H1 (cell line): ENCODE results near the gene FSD1L. TPM values are rescaled to one million over a fixed set of nuclear protein-coding genes. Genes with fewer than 3 reads are reported as not detected.
A peak's percentile ranks its signal among the peaks of the same experiment; 100 is the strongest.

ENCODE experiments used
- CTCF ChIA-PET: fragments of 300-600 bp; sonication (Branson Sonifier 250); formaldehyde crosslinking; loops from one replicate; lab custom pipeline; 2021; ENCODE audit not compliant: partially characterized antibody; lab: Charles Lee
- POLR2A ChIA-PET: fragments of 300-600 bp; sonication (Branson Sonifier 250); formaldehyde crosslinking; loops from one replicate; lab custom pipeline; 2021; ENCODE audit warnings: inconsistent platforms; ENCODE audit not compliant: partially characterized antibody; lab: Charles Lee
- DNase-seq, 2 experiments: peaks; one replicate each; pipeline versions ENCODE4 v3.0.0 to v3.0.0-alpha.2; 2010 to 2022; ENCODE audit warnings: low spot score in 2 of 2, low read depth in 1 of 2, mixed read lengths in 1 of 2
- FAIRE-seq: peaks from 2 replicates; lab custom pipeline; 2011; peaks lifted over from hg19 to GRCh38; lab: Jason Lieb, UNC
- H2AFZ ChIP-seq: 2 replicates; pipeline ENCODE4 v1.8.1; 2012; ENCODE audit warnings: low read length, inconsistent platforms
- H2AK5ac ChIP-seq: 2 replicates; pipeline ENCODE4 v1.6.1; 2013; ENCODE audit warnings: low read depth, low read length
- H2BK120ac ChIP-seq: replicated peaks from 2 replicates; pipeline ENCODE3; 2013; ENCODE audit warnings: low read depth, low read length, inconsistent platforms
- H2BK12ac ChIP-seq: 2 replicates; pipeline ENCODE4 v1.6.1; 2013; ENCODE audit warnings: low read depth, low read length
- H2BK15ac ChIP-seq: 2 replicates; pipeline ENCODE4 v1.6.1; 2013; ENCODE audit warnings: low read length
- H2BK20ac ChIP-seq: 2 replicates; pipeline ENCODE4 v1.6.1; 2013; ENCODE audit warnings: low read length
- H2BK5ac ChIP-seq: 2 replicates; pipeline ENCODE4 v1.6.1; 2013; ENCODE audit warnings: low read depth, low read length
- H3K14ac ChIP-seq: 2 replicates; pipeline ENCODE4 v1.6.1; 2013; ENCODE audit warnings: inconsistent platforms; ENCODE audit not compliant: insufficient read length
- H3K18ac ChIP-seq: 2 replicates; pipeline ENCODE4 v1.6.1; 2013; ENCODE audit warnings: low read length; ENCODE audit errors: extremely low read depth
- H3K23ac ChIP-seq: 2 replicates; pipeline ENCODE4 v1.6.1; 2013; ENCODE audit warnings: inconsistent platforms; ENCODE audit not compliant: insufficient read length
- H3K23me2 ChIP-seq: 2 replicates; pipeline ENCODE4 v1.6.1; 2013; ENCODE audit warnings: low read depth, low read length
- H3K27ac ChIP-seq: 2 replicates; pipeline ENCODE4 v1.6.1; 2011; ENCODE audit warnings: low read depth, low read length, inconsistent platforms
- H3K27me3 ChIP-seq, 4 experiments: replicated peaks in 1 of 4; 1 replicate in 1 of 4; 2 replicates in 3 of 4; pipeline versions ENCODE4 v1.6.1 to v1.8.1; 2011 to 2013; ENCODE audit warnings: low read length in 3 of 4, mild to moderate bottlenecking in 3 of 4, inconsistent platforms in 2 of 4, mixed read lengths in 2 of 4, moderate library complexity in 1 of 4; ENCODE audit not compliant: control insufficient read depth in 3 of 4, insufficient read depth in 3 of 4; ENCODE audit errors: extremely low read depth in 1 of 4
- H3K36me3 ChIP-seq, 4 experiments: 2 replicates each; pipeline versions ENCODE4 v1.6.1 to v1.8.1; 2011 to 2013; ENCODE audit warnings: mild to moderate bottlenecking in 4 of 4, low read length in 3 of 4, moderate library complexity in 2 of 4, control low read depth in 1 of 4, inconsistent platforms in 1 of 4; ENCODE audit not compliant: insufficient read depth in 4 of 4, control insufficient read depth in 2 of 4
- H3K4ac ChIP-seq: replicated peaks from 2 replicates; pipeline ENCODE3; 2013; ENCODE audit warnings: low read length, low read depth, mixed read lengths, inconsistent platforms; ENCODE audit not compliant: insufficient read length
- H3K4me1 ChIP-seq, 4 experiments: replicated peaks in 1 of 4; 1 replicate in 1 of 4; 2 replicates in 3 of 4; pipeline versions ENCODE4 v1.6.1 to v1.8.1; 2011 to 2013; ENCODE audit warnings: low read length in 3 of 4, inconsistent platforms in 2 of 4, mixed read lengths in 1 of 4; ENCODE audit not compliant: insufficient read depth in 4 of 4, control insufficient read depth in 3 of 4
- H3K4me2 ChIP-seq, 2 experiments: 2 replicates each; pipeline versions ENCODE4 v1.6.1 to v1.8.1; 2011 to 2013; ENCODE audit warnings: low read depth in 2 of 2, low read length in 2 of 2, control low read depth in 1 of 2, inconsistent platforms in 1 of 2, mild to moderate bottlenecking in 1 of 2; ENCODE audit not compliant: insufficient read depth in 1 of 2
- H3K4me3 ChIP-seq, 4 experiments: fragments of 200-600, 300-600 bp in 1 of 4; sonication (generic), shearing (Covaris generic), sonication (Bioruptor Twin) in 1 of 4; 2 replicates each; pipeline versions ENCODE4 v1.5.1 to v1.8.1; 2011 to 2016; ENCODE audit warnings: low read length in 4 of 4, low read depth in 3 of 4, control low read depth in 2 of 4, inconsistent platforms in 2 of 4, mild to moderate bottlenecking in 2 of 4, mixed read lengths in 1 of 4, moderate library complexity in 1 of 4; ENCODE audit not compliant: insufficient read depth in 2 of 4; ENCODE audit errors: extremely low read depth in 1 of 4
- H3K56ac ChIP-seq: replicated peaks from 2 replicates; pipeline ENCODE3; 2013; ENCODE audit warnings: low read depth, mild to moderate bottlenecking, mixed read lengths, low read length, inconsistent platforms; ENCODE audit not compliant: insufficient read length
- H3K79me1 ChIP-seq: 2 replicates; pipeline ENCODE4 v1.6.1; 2013; ENCODE audit warnings: low read depth, low read length, control low read depth
- H3K79me2 ChIP-seq, 2 experiments: 2 replicates each; pipeline versions ENCODE4 v1.6.1 to v1.8.1; 2012 to 2013; ENCODE audit warnings: low read length in 2 of 2, mild to moderate bottlenecking in 2 of 2, inconsistent platforms in 1 of 2; ENCODE audit not compliant: insufficient read depth in 2 of 2, control insufficient read depth in 1 of 2
- H3K9ac ChIP-seq, 4 experiments: replicated peaks in 1 of 4; 1 replicate in 1 of 4; 2 replicates in 3 of 4; pipeline versions ENCODE4 v1.6.1 to v1.8.1; 2011 to 2013; ENCODE audit warnings: low read depth in 3 of 4, low read length in 3 of 4, control low read depth in 2 of 4, mild to moderate bottlenecking in 2 of 4, moderate library complexity in 2 of 4, inconsistent platforms in 1 of 4; ENCODE audit errors: extremely low read depth in 1 of 4
- H3K9me3 ChIP-seq, 2 experiments: 2 replicates each; pipeline versions ENCODE4 v1.6.1 to v1.8.1; 2012 to 2013; ENCODE audit warnings: mild to moderate bottlenecking in 2 of 2, moderate library complexity in 2 of 2, control low read depth in 1 of 2, inconsistent platforms in 1 of 2, low read depth in 1 of 2, low read length in 1 of 2, mixed read lengths in 1 of 2; ENCODE audit not compliant: insufficient read depth in 2 of 2
- H4K20me1 ChIP-seq, 2 experiments: replicated peaks in 1 of 2; 2 replicates each; pipeline versions ENCODE3 to v1.8.1; 2011 to 2013; ENCODE audit warnings: inconsistent platforms in 2 of 2, low read length in 2 of 2, mild to moderate bottlenecking in 1 of 2; ENCODE audit not compliant: insufficient read depth in 2 of 2, control insufficient read depth in 1 of 2
- H4K5ac ChIP-seq: 2 replicates; pipeline ENCODE4 v1.6.1; 2013; ENCODE audit warnings: low read length, low read depth, mixed read lengths, inconsistent platforms; ENCODE audit not compliant: insufficient read length
- H4K8ac ChIP-seq: 2 replicates; pipeline ENCODE4 v1.8.0; 2013; ENCODE audit warnings: mild to moderate bottlenecking, moderate library complexity, low read length, inconsistent platforms; ENCODE audit not compliant: insufficient read depth; ENCODE audit errors: extremely low read depth
- H4K91ac ChIP-seq: replicated peaks from 2 replicates; pipeline ENCODE3; 2013; ENCODE audit warnings: low read length, mixed read lengths, inconsistent platforms; ENCODE audit not compliant: insufficient read length
- FOSL1 ChIP-seq: IDR thresholded peaks from 2 replicates; pipeline ENCODE4 v1.6.1; 2011; ENCODE audit warnings: mild to moderate bottlenecking, low read depth, low read length, moderate library complexity; ENCODE audit not compliant: insufficient read depth
- KDM4A ChIP-seq: IDR thresholded peaks from one replicate; pipeline ENCODE4 v1.7.1; 2012; ENCODE audit warnings: low read depth, mild to moderate bottlenecking, moderate library complexity, low read length, inconsistent platforms; ENCODE audit not compliant: severe bottlenecking
- RAD21 ChIP-seq, 2 experiments: IDR thresholded peaks in 1 of 2; conservative IDR thresholded peaks in 1 of 2; 2 replicates each; pipeline ENCODE4 v1.6.1; 2011; ENCODE audit warnings: low read depth in 2 of 2, low read length in 2 of 2, improper control_type of control experiment in 1 of 2, inconsistent platforms in 1 of 2, mild to moderate bottlenecking in 1 of 2, moderate library complexity in 1 of 2
- TEAD4 ChIP-seq: IDR thresholded peaks from 2 replicates; pipeline ENCODE4 v1.6.1; 2012; ENCODE audit warnings: low read depth, low read length, inconsistent platforms, mixed read lengths
- YY1 ChIP-seq: IDR thresholded peaks from 2 replicates; pipeline ENCODE4 v1.6.1; 2011; ENCODE audit warnings: low read depth, mild to moderate bottlenecking, low read length
- WGBS, 2 experiments: shearing (Covaris generic) in 1 of 2; methylation state at CpG; one replicate each; pipeline versions ENCODE4 v1.1.6 to v1.1.7; 2013 to 2015; ENCODE audit warnings: low lambda C conversion rate in 2 of 2, mixed read lengths in 2 of 2, inconsistent platforms in 1 of 2, low coverage in 1 of 2, missing lambda C conversion rate in 1 of 2; ENCODE audit not compliant: insufficient replicate concordance in 2 of 2, insufficient coverage in 1 of 2, insufficient read length in 1 of 2; ENCODE audit errors: extremely low coverage in 1 of 2, missing lambda C conversion rate in 1 of 2; 5-methylcytosine and 5-hydroxymethylcytosine counted together
- polyA plus RNA-seq, 7 experiments: library from polyadenylated mRNA; depleted of rRNA in 3 of 7; stranded (reverse) in 5 of 7; unstranded in 2 of 7; fragments of >200 nt in 5 of 7; fragments of 200-250 nt in 2 of 7; gene quantifications; 1 replicate in 5 of 7; 2 replicates in 1 of 7; 4 replicates in 1 of 7; pipeline versions ENCODE4 v1.2.1 to v1.2.3, GENCODE V29; 2011 to 2013; ENCODE audit warnings: missing spikeins in 2 of 7, mixed read lengths in 2 of 7
- total RNA-seq: library from RNA; stranded (reverse); fragmentation: NEBNext Ultra II Directional; extraction: Animal tissue kit (Norgen Biotek cat#: 25700); gene quantifications from 2 replicates; pipeline ENCODE4 v1.2.1, GENCODE V29; 2021
- TF ChIP-seq, protein P1 (sequence below), 3 experiments: IDR thresholded peaks; 1 replicate in 2 of 3; 2 replicates in 1 of 3; pipeline versions ENCODE4 v1.5.1 to v1.6.1; 2011; ENCODE audit warnings: low read length in 3 of 3, mild to moderate bottlenecking in 3 of 3, inconsistent platforms in 2 of 3, low read depth in 1 of 3, moderate library complexity in 1 of 3; ENCODE audit not compliant: insufficient read depth in 1 of 3; ENCODE audit errors: control extremely low read depth in 1 of 3

FSD1L gene
- total and polyA plus RNA-seq, 2 of the 8 experiments (the other 6 are each of a cell fraction or from before 2014, with no cell fraction given), result 0.91 to 4.8 TPM

DNA sequence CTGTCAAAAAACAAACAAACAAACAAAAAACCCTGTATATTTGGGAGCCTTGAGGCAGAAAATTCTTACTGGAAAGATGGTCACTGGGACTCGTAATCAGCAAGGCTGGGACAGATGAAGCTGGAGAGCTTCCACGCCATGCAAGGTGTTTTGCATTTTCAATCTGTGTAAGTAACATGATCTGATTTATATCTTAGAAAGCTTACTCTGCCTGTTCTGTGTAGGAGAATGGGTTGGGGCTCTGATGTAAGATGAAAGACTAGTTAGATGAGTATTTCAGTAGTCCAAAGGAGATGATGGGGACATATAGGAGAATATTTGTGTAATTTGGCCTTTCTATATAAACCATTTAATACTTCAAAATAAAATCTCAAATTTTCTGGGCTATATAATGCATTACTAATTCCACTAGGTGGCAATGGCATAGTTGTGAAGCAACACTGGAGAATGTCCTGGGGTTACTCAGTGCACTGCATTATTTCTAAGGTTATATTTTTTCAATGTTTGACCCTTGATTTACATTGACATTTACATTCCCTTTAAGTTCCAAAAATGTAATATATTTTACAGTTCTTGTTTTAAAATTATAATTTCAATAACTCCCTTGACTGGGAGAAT is 21.9 kb upstream of the FSD1L start:
- Histone ChIP-seq H4K8ac (no peak overlapping the region), H4K5ac (no peak overlapping the region), H3K79me1 (no peaks in the 10 kb centered on the region; the same call in 1 of the 2 replicates), H3K27me3 (no peaks in the 10 kb centered on the region), H3K4me1 (no peaks in the 10 kb centered on the region), H2BK20ac (no peak overlapping the region), H3K9me3 (no peaks in the 10 kb centered on the region), H3K4me3 (no peak overlapping the region), H3K14ac (no peak overlapping the region), H2BK15ac (no peak overlapping the region), H3K27ac (no peak overlapping the region), H3K23ac (no peak overlapping the region), H4K91ac (no peak overlapping the region), H3K23me2 (no peaks in the 10 kb centered on the region), H3K4me2 (no peak overlapping the region), H3K36me3 (no peaks in the 10 kb centered on the region), H4K20me1 (no peaks in the 10 kb centered on the region), H2AFZ (no peak overlapping the region), H2AK5ac (no peak overlapping the region), H2BK120ac (no peak overlapping the region), H3K18ac (no peak overlapping the region), H3K56ac (no peak overlapping the region), H3K9ac (no peak overlapping the region), H2BK12ac (no peak overlapping the region), H3K79me2 (no peaks in the 10 kb centered on the region), H3K4ac (no peak overlapping the region), H2BK5ac (no peak overlapping the region)
- no peak for FAIRE-seq
- CTCF ChIA-PET, result interaction anchor here (0.8 to 1.6 kb wide), 5 partner anchors 9 to 90 kb away, joined by 3 to 6 read pairs (median 3); no protein-coding TSS in a partner anchor
- POLR2A ChIA-PET, result no interaction called here
- WGBS, 2 experiments, result 83% methylated on average over 2 of the region's 2 CpGs; no CpG with 5 or more reads in 1 of the 2 experiments
- peak in 1 of 2 experiments; percentile 28 for DNase-seq
- no peak for TF ChIP-seq YY1
- peak; percentile 54 to 62 for TF ChIP-seq RAD21 (IDR thresholded peaks at IDR 0.05 in 1 of 2, conservative IDR thresholded peaks at IDR 0.05 in 1 of 2; ENCODE audit: low read depth in 2 of 2, low read length in 2 of 2)
- no peak for TF ChIP-seq FOSL1
- TF ChIP-seq TEAD4, result no peak
- no peak for TF ChIP-seq KDM4A
- TF ChIP-seq, protein P1, sequence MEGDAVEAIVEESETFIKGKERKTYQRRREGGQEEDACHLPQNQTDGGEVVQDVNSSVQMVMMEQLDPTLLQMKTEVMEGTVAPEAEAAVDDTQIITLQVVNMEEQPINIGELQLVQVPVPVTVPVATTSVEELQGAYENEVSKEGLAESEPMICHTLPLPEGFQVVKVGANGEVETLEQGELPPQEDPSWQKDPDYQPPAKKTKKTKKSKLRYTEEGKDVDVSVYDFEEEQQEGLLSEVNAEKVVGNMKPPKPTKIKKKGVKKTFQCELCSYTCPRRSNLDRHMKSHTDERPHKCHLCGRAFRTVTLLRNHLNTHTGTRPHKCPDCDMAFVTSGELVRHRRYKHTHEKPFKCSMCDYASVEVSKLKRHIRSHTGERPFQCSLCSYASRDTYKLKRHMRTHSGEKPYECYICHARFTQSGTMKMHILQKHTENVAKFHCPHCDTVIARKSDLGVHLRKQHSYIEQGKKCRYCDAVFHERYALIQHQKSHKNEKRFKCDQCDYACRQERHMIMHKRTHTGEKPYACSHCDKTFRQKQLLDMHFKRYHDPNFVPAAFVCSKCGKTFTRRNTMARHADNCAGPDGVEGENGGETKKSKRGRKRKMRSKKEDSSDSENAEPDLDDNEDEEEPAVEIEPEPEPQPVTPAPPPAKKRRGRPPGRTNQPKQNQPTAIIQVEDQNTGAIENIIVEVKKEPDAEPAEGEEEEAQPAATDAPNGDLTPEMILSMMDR (IDR thresholded peaks at IDR 0.05; ENCODE audit: control extremely low read depth in 1 of 3, insufficient read depth in 1 of 3, low read depth in 1 of 3, low read length in 3 of 3), result peak in 2 of 3 experiments; percentile 27 to 29; a peak in 2 of 4 replicates
